ENCODE measurements around the gene MTFR1L.

GRCh38 chr1:25861316-25862286 is 41.8 kb downstream of the MTFR1L start:
- TF ChIP-seq CTCF (IDR thresholded peaks at IDR 0.05) (no peak), POLR2A (IDR thresholded peaks at IDR 0.05) (no peak)
